Ishikawa (cell line): ENCODE data around the gene ITGA5.

Experiments used
- CEBPB ChIP-seq: IDR thresholded peaks from 2 replicates; pipeline ENCODE4 v1.6.1; 2012
- FOXM1 ChIP-seq: IDR thresholded peaks from 2 replicates; pipeline ENCODE4 v1.6.1; 2012; ENCODE audit warnings: low read depth, borderline replicate concordance
- TAF1 ChIP-seq: IDR thresholded peaks from 2 replicates; pipeline ENCODE4 v1.6.1; 2012; ENCODE audit warnings: low read depth, mild to moderate bottlenecking
- YY1 ChIP-seq: IDR thresholded peaks from 2 replicates; pipeline ENCODE4 v1.6.1; 2012; ENCODE audit warnings: low read depth
- TF ChIP-seq, protein P1 (sequence below): IDR thresholded peaks from 2 replicates; pipeline ENCODE4 v1.6.1; 2012; ENCODE audit warnings: low read depth, mild to moderate bottlenecking
- TF ChIP-seq, protein P2 (sequence below): IDR thresholded peaks from 2 replicates; pipeline ENCODE4 v1.6.1; 2012

DNA sequence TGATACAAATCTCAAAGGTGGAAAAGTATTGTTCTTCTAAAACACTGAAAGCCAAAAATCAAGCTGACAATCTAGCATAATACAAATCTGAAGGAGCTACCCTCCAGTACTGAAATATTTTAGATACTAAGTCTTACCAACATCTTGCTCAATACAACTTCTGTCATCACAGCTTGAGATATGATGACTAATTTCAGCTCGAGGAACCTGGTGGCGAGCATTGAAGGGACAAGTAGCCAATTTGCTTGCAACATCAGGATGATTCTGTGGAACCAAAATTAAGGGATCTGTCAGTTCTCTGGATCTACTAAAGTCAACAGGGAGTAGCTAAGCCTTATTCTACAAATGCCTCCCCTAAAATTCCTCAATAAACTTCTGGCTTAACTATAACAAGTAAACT, 44.0 kb upstream of the ITGA5 start:
- TF ChIP-seq FOXM1 (no peak), CEBPB (no peak), YY1 (no peak), TAF1 (no peak)
- TF ChIP-seq, protein P1, sequence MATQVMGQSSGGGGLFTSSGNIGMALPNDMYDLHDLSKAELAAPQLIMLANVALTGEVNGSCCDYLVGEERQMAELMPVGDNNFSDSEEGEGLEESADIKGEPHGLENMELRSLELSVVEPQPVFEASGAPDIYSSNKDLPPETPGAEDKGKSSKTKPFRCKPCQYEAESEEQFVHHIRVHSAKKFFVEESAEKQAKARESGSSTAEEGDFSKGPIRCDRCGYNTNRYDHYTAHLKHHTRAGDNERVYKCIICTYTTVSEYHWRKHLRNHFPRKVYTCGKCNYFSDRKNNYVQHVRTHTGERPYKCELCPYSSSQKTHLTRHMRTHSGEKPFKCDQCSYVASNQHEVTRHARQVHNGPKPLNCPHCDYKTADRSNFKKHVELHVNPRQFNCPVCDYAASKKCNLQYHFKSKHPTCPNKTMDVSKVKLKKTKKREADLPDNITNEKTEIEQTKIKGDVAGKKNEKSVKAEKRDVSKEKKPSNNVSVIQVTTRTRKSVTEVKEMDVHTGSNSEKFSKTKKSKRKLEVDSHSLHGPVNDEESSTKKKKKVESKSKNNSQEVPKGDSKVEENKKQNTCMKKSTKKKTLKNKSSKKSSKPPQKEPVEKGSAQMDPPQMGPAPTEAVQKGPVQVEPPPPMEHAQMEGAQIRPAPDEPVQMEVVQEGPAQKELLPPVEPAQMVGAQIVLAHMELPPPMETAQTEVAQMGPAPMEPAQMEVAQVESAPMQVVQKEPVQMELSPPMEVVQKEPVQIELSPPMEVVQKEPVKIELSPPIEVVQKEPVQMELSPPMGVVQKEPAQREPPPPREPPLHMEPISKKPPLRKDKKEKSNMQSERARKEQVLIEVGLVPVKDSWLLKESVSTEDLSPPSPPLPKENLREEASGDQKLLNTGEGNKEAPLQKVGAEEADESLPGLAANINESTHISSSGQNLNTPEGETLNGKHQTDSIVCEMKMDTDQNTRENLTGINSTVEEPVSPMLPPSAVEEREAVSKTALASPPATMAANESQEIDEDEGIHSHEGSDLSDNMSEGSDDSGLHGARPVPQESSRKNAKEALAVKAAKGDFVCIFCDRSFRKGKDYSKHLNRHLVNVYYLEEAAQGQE = no peak
- TF ChIP-seq, protein P2, sequence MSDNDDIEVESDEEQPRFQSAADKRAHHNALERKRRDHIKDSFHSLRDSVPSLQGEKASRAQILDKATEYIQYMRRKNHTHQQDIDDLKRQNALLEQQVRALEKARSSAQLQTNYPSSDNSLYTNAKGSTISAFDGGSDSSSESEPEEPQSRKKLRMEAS = no peak
